NCI-H128 (cell line): ENCODE measurements around the gene ZFAND2A.
"Not testable (repeated sequence)": the region's sequence is repeated elsewhere in the genome, so short reads cannot be mapped to it uniquely, and the experiment has no call there.

Source experiments
- DNase-seq: peaks from one replicate; lab custom pipeline; 2025; ENCODE audit not compliant: unreplicated experiment; lab: John Stamatoyannopoulos, UW

ZFAND2A gene

DNA sequence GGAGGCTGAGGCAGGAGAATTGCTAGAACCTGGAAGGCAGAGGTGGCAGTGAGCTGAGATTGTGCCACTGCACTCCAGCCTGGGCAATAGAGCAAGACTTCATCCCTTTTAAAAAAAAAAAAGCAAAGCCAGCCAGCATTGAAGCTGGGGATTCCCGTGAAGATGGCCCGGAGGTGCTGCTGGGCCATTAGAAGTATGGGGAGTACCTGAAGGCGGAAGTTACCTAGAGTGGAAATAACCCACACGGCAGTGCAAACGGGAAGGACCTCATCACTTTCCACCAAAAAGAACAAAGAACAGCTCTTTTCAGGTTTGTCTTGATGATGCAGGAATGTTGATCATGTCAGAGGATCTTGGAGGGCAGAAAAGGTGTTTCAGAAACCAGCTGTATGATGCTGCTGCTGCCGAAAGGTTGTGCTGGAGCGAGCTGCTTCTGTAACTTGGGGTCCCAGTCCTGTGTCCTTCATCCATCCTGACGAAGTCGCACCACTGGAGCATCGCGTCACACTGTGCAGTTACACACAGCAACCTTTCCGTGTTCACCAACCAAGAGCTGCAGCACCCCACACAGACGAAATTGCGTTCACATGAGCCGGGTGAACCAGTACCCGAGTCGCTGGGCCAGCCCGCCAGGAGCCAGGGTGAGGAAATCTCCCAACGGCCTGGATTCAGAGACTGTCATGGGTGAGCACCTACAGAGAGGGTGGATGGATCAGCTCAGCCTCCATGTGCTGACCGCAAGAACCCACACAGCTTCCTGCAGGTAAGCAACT is 8.2 kb downstream of the ZFAND2A start:
- no peak for DNase-seq

DNA sequence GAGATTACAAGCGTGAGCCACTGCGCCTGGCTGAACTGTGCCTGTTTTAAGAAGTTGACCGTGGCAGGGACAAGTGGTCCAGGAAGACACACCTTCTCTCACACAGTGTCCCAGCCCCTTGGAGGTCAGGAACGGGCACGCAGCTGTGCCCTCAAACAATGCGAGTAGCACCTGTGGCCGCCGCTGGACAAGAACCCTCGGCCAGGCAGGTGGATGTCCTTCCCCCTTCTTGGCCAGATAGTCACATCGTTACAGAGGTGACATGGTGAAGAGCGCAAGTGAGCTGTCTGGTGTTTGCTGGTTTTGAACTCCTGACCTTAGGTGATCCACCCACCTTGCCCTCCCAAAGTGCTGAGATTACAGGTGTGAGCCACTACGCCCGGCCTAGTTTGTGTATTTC is 8.8 kb downstream of the ZFAND2A start:
- DNase-seq = no peak

DNA sequence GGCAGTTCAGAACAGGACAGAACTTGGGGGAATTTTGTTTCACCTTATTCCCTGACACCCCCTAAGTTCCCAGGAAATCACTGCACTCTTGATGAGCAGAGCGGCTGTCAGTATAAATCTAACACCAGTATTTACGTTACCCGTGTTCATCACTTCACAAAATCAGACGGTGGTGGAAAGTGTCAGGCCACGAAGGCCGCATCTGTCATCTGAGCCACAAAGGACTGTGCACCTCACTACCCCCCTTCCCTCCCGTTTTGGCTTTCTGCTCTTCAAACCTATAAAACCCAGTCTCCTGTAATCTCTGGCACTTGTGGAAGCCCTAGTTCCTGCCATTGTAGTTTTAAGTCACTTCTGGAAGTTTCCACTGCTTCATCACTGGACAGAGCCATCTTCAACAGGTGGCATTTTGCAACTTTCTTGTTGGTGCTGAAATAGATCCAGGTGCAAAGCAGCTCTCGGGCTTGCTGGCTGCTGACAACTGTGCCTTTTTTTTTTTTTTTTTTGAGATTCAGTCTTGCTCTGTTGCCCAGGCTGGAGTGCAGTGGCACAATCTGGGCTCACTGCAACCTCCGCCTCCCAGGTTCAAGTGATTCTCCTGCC is 9.5 kb downstream of the ZFAND2A start:
- DNase-seq = no peak

DNA sequence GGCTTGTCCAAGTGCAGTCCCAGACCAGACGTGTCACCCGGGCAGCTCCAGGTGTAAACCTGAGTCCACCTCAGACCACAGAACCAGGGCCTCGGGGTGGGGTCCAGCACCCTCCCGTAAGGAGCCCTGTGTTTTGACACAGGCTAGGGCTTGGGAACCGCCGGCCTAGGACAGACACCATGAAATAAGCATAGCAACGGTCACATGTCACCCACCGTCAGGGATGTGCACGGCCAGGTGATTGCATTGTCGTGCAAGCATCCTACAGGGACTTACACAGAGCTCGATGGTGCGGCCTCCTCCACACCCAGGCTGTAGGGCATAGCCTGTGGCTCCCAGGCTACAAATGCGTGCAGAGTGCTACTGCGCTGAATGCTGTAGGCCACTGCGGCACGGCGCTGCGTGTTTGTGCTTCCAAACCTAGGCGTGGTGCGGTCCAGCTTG is 10.6 kb downstream of the ZFAND2A start:
- no peak for DNase-seq

DNA sequence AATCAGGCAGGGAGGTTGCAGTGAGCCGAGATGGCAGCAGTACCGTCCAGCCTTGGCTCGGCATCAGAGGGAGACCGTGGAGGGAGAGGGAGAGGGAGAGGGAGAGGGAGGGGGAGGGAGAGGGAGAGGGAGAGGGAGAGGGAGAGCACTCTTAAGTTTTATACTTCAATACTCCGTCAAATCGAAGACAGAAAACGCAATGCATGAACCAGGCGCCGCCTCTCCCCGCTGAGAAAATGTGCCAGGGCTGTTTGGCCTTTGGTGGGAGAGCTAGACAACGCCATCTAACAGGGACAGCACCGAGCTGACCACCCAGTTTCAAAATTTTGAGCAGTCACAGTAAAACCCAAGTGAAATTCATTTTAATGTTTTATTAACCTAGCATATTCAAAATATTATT is 12.1 kb downstream of the ZFAND2A start:
- DNase-seq = not testable (repeated sequence)

DNA sequence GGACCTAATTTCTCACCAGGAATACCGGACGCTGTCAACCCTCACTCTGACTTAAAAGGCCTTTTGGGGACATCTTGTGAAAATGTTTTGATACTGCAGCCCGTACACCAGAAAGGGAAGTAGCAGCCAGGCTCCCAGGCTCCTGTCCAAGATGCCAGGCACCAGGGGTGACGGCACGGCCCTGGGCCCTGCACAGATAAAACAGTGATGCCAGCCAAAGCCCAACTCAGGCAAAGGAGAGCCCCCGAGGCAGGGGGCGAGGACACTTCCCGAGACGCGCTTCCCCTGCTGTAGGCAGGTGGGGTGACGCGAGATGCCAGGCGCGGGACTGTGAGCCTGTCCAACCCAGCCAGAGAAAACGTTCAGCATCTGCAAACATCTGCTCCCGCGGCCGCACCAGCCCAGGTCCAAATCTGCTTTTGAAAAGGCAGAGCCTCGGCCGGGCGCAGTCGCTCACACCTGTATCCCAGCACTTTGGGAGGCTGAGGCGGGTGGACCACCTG is 15.7 kb downstream of the ZFAND2A start:
- no peak for DNase-seq

DNA sequence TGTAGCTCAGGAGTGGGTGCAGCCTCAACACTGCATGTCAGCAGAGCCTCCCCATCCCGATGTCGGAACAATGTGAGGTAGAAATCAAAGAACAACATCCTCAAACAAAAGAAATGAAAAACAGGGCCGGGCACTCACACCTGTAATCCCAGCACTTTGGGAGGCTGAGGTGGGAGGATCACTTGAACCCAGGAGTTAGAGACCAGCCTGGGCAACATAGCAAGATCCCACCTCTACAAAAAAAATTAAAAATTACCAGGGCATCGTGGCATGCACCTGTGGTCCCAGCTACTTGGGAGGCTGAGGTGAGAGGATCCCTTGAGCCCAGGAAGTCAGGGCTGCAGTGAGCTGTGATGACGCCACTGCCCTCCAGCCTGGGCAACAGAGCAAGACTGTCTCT is 17.0 kb downstream of the ZFAND2A start:
- DNase-seq = not testable (repeated sequence)

DNA sequence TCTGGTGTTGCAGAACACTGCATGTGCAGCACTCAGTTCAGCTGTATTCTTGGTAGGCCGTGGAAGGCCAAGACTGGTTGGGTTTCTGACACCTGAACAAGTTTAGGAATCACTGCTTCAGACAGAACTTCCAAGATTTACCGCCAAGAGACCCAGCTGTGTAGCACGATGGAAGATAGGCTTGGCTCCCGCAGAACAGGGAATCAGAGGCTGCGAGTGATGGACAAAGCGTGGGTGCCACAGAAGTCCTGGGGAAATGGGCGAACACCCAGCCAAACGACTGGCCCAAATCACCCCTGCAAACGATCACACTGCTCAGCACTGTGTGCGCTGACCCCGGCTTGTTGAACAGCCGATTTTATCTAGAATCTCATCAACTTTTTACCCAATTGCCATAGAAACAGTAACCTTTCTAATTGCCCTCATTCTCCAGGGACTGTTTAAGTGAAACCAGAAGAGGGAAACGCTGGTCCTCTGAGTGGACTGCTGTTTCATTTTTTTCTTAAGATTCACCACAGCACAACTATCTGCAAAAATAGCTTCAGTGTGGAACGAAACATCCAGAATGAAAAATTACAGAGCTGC is 17.9 kb downstream of the ZFAND2A start:
- no peak for DNase-seq

DNA sequence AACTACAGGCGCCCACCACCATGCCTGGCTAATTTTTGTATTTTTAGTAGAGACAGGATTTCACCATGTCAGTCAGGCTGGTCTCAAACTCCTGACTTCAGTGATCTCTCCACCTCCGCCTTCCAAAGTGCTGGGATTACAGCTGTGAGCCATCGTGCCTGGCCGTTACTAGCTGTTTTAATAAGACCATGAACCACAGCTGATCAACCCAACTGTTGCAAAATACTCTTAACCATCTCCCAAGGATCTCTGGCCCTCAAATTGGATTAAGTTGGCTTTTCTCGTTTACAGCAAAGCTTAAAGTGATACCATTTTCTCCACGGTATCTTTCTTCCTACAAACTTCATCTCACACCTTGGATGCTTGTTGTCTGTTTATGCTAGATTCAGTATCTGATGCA is 18.3 kb downstream of the ZFAND2A start:
- DNase-seq = no peak

DNA sequence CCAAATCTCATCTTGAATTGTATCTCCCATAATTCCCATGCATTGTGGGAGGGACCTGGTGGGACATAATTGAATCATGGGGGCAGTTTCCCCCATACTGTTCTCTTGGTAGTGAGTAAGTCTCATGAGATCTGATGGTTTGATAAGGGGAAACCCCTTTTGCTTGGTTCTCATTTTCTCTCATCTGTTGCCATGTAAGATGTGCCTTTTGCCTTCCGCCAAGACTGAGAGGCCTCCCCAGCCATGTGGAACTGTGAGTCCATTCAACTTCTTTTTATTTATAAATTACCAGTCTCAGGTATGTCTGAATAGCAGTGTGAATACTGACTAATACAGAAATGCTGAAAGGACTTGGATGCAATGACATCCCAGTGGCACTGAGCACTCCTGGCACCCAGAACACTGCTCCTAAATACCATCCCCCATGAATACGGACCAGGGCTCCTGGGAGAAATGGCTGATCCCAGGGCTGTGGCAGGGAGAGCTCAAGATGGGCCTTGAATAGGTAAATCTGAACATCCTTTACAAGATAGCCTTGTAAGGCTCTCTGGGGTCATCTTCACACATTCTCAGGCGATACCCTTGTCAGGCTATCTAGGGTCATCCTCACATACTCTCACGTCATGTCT is 19.4 kb downstream of the ZFAND2A start:
- no peak for DNase-seq

DNA sequence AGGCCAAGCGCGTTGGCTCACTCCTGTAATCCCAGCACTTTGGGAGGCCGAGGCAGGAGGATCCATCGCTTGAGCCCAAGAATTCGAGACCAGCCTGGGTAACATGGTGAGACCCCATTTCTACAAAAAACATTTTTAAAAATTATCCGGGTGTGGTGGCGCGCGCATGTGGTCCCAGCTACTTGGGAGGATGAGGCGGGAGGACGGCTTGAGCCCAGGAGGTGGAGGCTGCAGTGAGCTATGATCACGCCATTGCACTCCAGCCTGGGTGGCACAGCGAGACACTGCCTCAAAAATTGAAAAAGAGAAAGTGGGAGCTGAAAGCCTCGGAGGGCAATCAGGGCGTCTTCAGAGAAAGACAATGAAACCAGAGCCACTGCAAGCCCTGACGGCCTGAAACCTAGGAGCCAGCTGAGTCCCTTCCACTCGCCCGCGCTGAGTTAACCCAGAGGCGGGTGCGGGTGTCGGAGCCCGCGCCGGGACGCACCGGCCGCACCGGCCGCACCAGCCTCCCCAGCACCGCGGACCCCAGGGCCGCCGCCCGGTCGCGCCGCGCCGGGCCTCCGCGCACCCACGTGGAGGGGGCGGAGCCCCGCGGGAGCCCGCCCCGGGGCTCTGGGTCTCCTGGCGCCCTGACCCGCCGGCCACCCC is 22.4 kb downstream of the ZFAND2A start:
- DNase-seq = no peak

DNA sequence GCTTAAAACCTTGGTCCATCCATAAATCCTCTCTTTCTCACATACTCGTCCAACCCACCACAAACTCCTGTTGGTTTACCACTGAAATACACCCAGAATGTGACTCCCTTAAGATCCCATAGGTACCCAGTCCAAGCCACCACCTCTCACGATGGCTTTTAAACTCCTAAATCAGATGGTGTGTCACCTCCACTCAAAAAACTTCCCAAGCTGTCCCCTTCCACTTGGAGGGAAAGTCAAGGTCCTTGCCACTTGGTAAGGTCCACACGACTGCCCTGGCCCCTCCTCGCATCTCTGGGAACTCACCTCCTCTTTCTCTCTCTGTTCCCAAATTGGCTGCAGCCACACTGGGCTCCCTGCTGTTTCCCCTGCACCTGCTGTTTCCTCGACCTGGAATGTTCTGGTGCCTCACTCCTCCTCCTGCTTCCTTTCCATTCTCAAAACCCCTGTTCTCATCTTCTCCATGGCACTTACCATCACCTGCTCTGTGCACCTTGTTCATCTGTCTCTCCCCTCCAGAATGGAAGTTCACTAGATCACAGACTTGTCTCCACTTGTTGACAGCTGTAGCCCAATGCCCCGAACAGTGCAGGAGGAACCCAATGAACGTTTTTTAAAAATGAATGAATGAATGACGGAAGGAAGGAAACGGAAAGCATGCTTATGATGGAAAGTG is 23.0 kb downstream of the ZFAND2A start:
- DNase-seq = no peak

DNA sequence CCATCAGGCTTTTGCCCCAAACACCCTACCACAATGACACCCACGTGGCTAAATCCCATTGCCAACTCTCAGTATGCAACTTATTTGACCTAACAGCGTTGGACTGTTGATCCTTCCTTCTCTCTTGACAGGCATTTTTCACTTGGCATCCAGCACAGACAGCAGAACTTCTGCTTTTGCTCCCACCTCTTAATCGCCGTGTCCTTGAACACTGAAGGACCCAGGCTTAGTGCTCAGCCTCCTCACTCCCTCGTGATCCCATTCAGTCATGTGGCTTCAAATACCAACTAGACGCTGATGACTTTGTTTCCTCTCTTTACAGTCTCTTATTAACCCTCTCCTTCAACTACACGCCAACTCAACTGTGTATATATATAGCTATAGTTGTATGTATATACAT is 25.0 kb downstream of the ZFAND2A start:
- DNase-seq = no peak

DNA sequence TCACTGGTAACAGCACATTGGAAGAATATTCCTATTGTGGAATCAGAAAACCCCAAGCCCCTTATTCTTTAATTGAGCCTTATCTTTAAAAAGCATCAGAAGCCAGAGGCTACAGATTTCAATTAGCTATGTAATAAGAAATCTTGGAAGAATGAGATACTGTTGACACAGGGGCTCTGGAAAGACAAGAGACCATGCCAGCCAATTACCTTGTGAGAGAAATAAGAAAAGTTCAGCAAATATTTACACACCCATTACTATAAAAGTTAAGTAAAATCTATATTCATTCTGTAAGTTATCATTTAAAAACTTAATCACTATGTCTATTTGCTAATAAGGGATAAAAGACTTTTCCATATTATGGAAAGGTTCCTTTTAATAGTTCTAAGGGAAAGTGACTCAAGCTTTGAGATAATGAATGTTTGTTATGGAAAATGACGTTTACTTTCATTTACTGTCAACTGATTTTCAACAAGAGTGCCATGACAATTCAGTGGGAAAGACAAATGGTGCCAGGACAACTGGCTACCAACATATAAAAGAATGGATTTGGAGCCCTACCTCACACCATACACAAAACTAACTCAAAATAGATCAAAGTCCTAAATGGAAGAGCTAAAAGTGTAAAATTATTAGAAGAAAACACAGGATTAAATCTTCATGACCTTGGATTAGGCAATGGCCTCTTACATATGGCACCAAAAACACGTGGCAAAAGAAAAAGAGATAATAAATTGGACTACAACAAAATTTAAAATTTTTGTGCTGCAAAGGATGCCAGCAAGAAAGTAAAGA is 28.3 kb downstream of the ZFAND2A start:
- no peak for DNase-seq

DNA sequence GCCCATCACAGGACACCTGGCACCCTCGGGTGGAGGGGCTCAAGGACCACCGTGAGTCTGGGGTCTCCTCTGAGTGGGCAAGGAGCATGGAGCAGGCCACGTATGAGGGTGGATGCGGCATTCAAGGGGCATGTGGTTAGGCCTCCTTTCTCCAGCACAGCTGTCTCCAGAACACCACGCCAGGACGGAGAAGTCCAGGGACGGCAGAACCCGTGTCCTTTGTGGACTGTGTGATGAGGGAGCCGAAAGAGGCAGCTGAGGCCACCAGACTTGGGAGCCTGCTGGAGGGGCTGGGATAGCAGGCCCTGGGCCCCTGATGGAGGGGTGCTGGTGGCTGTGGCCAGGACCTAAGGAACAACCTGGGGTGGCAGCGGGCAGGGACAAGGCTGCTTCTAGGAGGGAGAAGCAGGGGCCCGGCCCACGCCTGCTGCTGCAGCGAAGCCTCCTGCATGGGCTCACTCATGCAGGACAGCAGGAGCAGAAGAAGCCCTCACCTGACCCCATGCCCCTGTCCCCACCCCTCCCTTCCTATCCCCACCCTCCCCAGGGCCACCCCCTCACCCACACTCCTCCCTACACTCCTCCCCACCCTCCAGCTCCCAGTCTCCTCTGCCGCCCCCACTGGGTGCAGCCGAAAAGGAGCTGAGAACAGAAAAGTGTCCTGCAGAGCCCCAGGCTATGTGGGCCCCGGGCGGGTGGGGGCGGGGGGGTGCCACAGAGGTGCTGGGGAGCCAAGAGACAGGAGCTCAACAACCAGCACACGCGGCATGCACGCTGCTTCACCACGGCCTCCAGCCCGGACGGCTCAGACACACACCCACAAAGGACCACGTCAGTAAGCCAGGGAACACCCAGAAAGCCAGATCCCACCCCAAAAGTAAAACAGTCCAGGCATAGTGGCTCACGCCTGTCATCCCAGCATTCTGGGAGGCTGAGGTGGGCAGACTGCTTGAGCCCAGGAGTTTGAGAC is 29.7 kb downstream of the ZFAND2A start:
- DNase-seq = no peak

DNA sequence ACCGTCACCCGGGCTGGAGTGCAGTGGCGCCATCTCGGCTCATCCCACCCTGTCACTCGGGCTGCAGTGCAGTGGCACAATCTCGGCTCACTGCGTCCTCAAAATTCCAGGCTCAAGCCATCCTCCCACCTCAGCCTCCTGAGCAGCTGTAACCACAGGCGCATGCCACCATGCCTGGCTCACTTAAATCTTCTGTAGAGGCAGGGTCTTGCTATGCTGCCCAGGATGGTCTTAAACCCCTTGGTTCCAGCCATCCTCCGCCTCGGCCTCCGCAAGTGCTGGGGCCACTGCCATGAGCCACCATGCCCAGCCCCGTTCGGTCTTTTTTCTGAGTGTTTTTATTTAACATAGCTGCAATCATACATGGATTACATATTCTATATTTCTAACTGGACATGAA is 30.6 kb downstream of the ZFAND2A start:
- DNase-seq = no peak

DNA sequence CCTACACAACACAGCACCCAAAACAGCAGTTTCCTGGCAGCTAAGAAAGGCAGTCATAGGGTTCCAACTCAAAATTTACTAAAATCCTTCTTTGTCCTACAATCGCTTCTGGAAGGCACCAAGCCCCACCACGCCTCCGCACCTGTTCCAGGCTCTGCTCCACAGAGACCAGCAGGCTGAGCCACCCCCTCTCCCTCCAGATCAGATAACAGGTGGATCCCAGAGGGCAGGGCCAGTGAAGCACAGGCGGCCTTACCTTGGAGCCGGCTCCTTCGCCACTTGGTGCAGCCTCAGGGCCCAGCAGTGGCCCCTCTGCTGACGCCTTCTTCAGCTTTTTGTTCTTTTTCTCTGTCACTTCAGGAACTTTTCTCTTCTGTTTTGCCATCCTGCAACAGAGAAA is 33.0 kb downstream of the ZFAND2A start:
- DNase-seq = no peak

DNA sequence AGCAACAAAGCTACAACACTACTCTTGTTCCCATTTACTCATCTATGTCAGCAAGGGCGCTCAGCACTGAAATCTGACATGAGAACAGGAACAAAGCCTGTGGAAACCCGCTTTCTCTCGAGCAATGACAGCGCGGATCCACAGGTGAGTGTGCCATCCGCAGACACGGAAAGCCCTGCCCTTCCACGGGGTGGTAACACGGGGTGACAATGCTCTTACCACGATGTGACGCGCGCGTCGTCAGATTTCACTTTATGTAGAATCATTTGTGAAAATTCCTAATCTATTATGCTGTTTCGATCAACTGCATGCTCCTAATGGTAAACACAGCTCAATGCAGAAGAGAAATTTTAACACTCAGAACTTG is 34.4 kb downstream of the ZFAND2A start:
- no peak for DNase-seq
